ENCODE data around the gene S100A1.
A peak's percentile ranks its signal among the peaks of the same experiment; 100 is the strongest.
"Not testable (repeated sequence)": the region's sequence is repeated elsewhere in the genome, so short reads cannot be mapped to it uniquely, and the experiment has no call there.

The S100A1 gene

DNA sequence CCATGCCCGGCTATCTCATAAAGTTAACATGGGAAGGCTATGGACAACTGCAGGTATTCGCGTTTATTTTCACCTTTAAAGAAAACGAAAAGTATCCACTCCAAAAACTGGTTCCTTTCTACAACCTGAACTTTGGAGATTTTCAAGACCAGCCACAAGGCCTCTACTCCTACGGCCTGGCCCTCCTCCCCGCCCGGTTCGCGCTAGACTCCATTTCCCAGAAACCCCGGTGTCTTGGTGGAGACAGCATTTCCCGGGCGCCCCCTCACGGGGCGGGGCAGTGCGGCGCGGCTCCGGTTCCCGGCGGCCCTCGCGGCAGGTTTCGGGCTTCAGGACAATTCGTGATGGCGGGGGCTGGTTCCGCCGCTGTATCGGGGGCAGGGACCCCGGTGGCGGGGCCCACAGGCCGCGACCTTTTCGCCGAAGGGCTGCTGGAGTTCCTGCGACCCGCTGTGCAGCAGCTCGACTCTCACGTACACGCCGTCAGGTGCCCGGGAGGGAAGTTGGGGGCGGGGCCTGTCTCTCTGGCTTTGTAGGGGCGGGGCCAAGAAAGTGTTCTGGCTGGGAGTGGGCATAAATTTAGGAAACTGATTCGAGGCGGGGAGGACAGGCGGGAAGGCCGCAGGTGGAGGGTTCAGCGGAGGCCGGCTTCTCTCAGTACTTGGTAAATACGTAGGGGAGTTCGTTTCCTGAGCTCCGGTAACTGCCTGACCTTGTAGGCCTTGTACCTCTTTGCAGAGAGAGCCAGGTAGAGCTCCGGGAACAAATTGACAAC lies 30.4 kb downstream of the S100A1 start, which contains the start of gene SNAPIN:
Gene SNAPIN (plus strand): TSS at position 304 of the 775 bp plus-strand sequence. CDS start 41 bp downstream, at position 345.
- peak; percentile 93 to 96 (median 95) for DNase-seq

DNA sequence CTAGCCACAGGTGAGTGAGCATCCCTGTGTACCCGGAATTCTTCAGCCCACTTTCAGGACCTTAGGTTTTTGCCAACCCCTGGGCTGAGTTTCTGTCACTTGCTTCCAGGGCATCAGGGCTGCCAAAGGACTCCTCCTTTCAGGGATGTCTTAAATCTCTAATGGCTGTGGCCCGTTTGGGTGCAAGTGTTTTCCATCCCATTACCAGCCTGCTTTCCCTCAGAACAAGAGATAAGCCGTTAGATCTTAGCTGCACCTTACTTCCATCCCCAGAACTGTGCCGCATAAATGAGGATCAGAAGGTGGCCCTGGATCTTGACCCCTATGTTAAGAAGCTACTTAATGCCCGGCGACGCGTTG lies 30.9 kb downstream of the S100A1 start:
- DNase-seq, result no peak

DNA sequence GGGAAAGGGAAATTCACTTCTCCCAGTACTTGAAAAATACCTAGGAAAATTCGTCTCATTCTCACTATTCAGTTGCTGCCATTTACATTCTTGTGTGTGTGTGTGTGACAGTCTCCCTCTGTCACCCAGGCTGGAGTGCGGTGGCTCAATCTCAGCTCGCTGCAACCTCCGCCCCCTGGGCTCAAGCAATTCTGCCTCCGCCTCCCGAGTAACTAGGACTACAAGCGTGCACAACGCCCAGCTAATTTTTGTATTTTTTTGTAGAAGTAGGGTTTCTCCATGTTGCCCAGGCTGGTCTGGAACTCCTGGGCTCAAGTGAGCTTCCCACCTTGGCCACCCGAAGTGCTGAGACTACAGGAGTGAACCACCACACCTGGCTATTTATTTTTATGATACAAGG lies 31.4 kb downstream of the S100A1 start:
- DNase-seq, result no peak

DNA sequence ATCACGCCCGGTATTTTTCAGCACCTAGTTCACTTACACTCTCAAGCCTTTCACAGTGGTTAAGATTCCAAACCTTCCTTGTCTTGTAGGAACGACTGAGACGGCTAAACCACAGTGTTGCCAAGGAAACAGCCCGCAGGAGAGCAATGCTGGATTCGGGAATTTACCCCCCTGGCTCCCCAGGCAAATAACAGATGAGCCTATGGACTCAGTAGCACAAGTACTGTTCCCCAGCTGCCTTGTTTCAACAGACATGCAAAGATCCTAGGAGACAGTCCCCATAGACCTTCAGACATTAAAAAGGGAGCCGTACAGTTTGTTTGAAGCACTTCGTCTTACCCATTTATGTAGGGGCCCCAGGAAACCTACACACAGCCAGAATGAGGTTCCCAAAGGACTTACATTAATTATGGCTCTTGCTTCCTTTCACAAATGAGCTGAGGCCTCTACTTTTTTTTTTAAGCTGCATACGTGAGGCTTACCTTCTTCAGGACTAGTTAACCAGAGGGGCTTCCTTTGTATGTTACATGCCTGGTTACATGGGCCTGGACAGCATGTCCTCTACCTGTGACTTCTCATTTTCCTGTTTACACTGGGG lies 33.0 kb downstream of the S100A1 start:
- DNase-seq, result no peak

DNA sequence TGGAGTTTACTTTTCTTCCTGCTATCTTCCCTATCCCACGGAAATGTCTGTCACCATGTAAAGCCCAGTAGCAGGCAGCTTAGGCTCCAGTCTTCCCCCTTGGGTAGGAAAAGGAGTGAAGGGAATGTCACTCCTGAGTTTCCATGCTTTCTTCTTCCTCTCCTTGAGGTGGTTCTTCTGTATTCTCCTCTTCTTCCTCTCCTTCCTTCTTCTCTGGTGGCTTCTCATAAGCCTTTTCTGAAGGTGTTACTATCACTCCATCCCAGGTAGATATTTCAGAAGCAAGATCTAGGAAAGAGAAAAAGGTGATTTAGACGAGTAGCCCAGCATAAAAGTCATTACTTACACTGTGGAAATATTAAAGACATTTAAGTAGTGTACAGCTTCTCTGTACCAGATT lies 34.0 kb downstream of the S100A1 start:
- no peak for DNase-seq

DNA sequence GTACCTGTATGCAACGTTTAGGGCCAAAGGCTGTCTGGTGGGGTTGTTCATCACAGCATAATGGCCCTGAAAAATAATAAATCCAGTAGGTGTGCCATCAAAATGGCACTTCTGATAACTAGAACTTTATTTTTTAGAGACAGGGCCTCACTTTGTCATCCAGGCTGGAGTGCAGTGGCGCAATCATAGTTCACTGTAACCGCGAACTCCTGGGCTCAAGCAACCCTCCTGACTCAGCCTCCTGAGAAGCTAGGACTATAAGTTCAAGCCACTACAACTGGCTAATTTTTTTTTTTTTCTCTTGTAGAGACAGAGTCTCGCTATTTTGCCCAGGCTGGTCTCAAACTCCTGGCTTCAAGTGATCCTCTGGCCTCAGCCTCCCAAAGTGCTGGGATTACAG lies 35.0 kb downstream of the S100A1 start:
- DNase-seq, result no peak

DNA sequence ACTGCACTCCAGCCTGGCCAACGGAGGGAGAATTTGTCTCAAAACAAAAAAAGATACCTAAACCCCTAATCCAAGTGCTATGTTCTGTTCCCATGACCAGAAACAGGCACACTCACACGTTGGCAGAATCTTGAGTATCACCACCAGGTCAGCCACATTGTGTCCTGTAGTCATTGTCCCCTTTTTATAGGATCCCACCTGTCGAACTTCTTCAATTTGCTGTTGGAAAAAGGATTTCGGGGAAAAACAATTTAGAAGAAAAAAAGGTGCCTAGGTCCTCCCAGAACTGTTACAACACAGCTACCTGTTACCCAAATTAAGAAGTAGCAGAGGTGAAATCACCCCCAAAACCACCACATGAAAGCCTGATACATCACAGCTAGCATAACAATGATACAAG lies 39.2 kb downstream of the S100A1 start:
- no peak for DNase-seq

DNA sequence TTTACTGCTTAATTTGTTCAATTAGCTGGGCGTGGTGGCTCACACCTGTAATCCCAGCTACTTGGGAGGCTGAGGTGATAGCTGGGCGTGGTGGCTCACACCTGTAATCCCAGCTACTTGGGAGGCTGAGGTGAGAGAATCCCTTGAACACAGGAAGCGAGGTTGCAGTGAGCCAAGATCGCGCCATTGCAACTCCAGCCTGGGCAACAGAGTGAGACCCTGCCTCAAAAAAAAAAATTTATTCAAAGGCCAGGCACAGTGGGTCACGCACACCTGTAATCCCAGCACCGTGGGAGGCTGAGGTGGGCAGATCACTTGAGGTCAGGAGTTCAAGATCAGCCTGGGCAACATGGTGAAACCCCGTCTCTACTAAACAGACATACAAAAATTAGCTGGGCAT lies 40.4 kb downstream of the S100A1 start:
- DNase-seq, result not testable (repeated sequence)

DNA sequence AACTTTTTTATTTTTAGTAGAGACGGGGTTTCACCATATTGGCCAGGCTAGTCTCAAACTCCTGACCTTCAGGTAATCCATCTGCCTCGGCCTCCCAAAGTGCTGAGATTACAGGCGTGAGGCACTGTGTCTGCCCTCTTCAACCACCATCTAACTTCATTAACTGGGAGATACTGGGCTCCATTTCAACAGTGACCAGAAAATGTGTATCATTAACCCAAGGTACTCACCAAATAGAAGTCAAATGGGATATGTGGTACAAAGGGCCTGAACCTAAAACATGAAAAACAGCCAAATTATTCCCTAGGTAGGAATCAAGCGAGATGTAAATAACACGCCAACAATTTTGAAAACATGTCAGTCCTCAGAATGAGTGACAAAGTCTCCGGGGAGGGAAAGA lies 41.4 kb downstream of the S100A1 start:
- DNase-seq, result no peak

DNA sequence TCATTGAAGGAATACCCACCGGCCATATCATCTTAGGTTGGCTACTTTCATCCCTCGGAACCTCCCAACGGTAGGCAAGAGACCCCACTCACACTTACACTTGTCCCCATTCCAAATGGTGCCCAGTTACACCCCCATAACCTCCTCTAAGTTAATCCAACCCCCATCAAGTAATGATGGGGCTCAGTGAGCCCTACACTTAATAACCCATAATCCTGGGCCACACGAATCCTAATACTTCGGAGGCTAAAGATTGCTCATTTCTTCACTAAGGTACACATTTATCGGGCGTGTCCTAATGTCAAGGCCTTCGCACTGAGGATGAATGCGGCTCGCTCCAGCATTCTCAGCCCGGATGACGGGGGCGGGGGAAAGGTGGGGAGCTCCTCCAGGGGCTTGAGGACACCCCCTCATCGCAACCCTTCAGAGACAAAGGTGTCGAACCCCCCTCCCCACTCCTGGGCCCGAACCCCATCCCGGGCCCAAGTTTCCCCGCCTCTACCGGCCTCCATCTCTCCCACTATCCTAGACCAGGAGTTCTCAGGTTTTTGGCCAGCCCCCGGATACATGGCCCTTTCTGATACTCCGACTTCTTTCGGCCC lies 42.1 kb downstream of the S100A1 start:
- no peak for DNase-seq

DNA sequence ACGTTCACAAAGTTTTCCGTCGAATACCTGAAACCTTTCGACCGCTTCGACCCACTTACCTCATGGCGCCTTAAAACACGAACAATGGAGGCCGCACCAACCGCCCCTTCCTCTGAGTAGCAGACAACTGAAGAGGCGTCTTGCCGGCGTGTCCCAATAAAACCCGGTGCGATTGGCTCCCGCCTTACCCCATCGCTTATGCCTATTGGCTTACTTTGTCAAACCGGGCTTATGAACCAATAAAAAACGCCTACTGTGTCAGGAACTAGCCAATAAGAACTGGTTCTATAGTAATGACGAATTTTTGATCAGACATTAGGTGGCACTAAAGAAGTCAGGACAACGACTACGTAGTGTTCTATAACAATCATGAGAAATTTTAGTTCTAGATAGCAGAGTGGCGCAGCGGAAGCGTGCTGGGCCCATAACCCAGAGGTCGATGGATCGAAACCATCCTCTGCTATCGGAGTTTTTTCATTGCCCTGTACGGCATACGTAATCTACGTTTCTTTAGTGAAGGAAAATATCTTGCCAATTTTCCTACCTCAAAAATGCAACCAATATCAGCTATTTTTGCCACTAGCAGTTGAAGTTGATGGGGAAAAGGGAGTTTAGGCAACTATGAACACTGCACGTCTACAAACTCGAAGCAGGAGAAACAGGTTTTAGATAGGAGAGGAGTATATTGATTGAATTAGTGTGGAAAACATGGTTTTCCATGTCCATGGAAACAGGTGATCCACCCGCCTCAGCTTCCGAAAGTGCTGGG lies 42.8 kb downstream of the S100A1 start, which contains the start of gene ILF2:
Gene ILF2 (minus strand): TSS at position 135 of the 769 bp plus-strand sequence. CDS start 71 bp downstream, at position 64.
- DNase-seq, result peak; percentile 97 to 100 (median 99)

DNA sequence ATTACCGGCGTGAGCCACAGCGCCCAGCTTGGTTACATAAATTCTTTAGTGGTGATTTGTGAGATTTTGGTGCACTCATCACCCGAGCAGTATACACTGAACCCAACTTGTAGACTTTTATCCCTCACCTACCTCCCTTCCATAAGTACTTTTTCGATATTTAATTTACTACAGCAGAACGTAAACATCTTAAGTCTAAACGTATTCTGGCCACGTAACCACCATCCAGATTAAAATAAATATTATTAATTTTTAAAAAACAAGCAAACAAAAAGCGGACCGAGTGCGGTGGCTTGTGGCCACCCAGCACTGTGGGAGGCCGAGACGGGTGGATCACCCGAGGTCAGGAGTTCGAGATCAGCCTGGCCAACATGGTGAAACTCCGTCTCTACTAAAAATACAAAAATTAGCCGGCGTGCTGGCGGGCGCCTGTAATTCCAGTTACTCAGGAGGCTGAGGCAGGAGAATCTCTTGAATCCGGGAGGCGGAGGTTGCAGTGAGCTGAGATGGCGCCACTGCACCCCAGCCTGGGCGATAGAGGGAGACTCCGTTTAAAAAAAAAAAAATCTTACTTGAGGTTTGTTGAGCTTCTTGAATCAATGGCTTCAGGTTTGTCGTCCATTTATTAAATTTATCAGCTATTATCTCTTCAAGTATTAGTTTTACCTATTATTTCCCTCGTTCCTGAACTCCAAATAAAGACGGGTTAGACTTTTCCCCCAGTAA lies 43.6 kb downstream of the S100A1 start:
- DNase-seq, result peak; percentile 51 to 63 (median 55)

DNA sequence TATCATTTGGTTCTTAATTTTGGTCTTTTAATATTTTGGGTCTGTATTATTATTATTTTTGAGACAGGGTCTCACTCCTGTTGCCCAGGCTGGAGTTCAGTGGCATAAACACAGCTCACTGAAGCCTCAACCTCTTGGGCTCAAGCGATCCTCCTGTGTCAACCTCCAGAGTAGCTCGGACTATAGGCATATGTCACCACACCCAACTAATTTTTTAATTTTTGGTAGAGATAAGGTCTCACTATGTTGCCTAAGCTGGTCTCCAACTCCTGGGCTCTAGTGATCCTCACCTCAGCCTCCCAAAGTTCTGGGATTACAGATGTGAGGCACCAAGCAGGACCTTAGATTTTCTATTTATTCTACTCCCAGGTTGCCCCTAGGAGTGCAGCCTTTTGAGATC lies 45.3 kb downstream of the S100A1 start:
- DNase-seq, result no peak

DNA sequence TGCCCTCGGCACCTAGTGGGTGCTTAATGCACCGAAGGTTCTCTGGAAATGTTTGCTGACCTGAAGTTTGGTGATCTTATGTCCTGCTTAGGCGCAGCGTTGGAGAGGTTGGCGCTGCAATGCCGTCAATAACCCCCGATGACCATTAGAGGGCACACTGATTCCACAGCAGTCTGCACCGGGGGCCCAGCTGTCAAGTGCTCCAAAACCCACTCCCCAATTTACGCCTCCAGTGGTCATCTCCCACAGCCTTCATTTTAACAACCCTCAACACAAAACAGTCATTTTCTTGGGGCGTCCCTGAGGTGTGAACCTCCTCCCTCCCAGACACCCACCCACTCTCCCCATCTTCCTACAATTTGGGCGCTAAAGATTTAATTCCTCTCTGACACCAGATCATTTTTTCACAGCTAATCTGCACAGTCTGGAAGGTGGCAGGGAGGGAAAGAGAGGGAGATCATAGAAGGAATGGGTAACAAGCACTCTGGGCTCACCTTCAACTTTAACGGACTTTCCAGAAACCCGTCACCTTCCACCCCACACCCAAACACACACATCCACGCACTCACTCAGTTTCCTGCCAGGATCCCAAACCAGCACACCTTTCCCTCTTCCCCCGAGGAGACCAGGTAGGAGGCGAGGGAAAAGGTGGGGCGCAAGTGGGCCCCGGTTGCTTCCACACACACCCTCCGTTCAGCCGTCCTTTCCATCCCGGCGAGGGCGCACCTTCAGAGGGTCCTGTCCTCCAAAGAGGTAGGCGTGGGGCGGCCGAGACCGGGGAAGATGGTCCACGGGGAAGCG lies 49.7 kb downstream of the S100A1 start:
- DNase-seq, result peak; percentile 61 to 76 (median 74)

DNA sequence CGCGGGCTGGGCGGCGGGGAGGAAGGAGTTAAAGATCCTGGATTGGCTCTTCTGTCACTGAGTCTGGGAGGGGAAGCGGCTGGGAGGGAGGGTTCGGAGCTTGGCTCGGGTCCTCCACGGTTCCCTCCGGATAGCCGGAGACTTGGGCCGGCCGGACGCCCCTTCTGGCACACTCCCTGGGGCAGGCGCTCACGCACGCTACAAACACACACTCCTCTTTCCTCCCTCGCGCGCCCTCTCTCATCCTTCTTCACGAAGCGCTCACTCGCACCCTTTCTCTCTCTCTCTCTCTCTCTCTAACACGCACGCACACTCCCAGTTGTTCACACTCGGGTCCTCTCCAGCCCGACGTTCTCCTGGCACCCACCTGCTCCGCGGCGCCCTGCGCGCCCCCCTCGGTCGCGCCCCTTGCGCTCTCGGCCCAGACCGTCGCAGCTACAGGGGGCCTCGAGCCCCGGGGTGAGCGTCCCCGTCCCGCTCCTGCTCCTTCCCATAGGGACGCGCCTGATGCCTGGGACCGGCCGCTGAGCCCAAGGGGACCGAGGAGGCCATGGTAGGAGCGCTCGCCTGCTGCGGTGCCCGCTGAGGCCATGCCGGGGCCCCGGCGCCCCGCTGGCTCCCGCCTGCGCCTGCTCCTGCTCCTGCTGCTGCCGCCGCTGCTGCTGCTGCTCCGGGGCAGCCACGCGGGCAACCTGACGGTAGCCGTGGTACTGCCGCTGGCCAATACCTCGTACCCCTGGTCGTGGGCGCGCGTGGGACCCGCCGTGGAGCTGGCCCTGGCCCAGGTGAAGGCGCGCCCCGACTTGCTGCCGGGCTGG lies 50.5 kb downstream of the S100A1 start, which contains the start of gene NPR1:
Gene NPR1 (plus strand): TSS at position 170 of the 818 bp plus-strand sequence. CDS start 421 bp downstream, at position 591.
- DNase-seq, result peak in 1 of 3 donors; percentile 52

DNA sequence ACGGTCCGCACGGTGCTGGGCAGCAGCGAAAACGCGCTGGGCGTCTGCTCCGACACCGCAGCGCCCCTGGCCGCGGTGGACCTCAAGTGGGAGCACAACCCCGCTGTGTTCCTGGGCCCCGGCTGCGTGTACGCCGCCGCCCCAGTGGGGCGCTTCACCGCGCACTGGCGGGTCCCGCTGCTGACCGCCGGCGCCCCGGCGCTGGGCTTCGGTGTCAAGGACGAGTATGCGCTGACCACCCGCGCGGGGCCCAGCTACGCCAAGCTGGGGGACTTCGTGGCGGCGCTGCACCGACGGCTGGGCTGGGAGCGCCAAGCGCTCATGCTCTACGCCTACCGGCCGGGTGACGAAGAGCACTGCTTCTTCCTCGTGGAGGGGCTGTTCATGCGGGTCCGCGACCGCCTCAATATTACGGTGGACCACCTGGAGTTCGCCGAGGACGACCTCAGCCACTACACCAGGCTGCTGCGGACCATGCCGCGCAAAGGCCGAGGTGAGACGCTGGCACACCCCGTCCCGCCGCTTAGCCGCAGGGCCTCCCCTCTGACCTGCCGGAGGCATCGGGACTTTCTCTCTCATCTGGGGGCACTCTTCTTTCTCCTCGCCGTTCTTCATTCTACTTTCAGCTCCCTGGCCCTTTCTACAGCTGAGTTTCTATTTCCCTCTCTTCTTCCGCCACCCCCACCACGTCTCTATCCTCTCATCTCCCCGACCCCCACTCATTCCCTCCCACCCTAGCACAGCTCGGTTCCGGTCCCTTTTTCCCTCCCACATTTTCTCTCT lies 51.3 kb downstream of the S100A1 start:
- peak in 2 of 3 donors; percentile 31 to 56 for DNase-seq

DNA sequence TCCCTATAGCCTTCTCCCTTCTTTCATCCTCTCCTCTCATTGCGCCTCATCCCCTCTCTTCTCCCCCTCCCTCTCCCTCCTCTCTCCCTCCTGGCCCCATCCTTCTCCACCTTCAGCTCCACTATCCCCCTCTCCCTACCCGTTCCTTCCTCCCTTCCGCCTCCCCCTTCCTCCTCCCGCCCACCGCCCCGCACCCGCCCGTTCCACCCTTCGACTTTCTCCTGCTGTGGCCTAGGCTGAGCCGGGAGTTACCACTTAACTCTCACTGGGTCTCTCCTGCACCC lies 51.8 kb downstream of the S100A1 start:
- DNase-seq, result no peak
